Kasumi-1 (cell line): Measurements from ENCODE around the gene COL4A6.

Experiments used
- DNase-seq, 2 experiments: peaks; one replicate each; lab custom pipeline; 2025; lab: John Stamatoyannopoulos, UW

Gene COL4A6

GRCh38 chrX:108270739-108271396 is 167.4 kb downstream of the COL4A6 start:
- peak; percentile 7 to 37 for DNase-seq

- no peak for DNase-seq
Observed at GRCh38 chrX:108270280-108270679, 167.9 kb downstream of the COL4A6 start.

GRCh38 chrX:108268434-108269080 is 169.7 kb downstream of the COL4A6 start:
- DNase-seq = peak in 1 of 2 experiments; percentile 1

- DNase-seq = no peak
Observed at GRCh38 chrX:108267557-108267956, 170.7 kb downstream of the COL4A6 start.

GRCh38 chrX:108264376-108264775 is 173.8 kb downstream of the COL4A6 start:
- no peak for DNase-seq

- no peak for DNase-seq
Observed at GRCh38 chrX:108261549-108262203, 176.5 kb downstream of the COL4A6 start.

GRCh38 chrX:108257556-108257955 is 180.7 kb downstream of the COL4A6 start:
- no peak for DNase-seq

- DNase-seq = no peak
Observed at GRCh38 chrX:108254636-108255035, 183.6 kb downstream of the COL4A6 start.

GRCh38 chrX:108250654-108251579 is 187.3 kb downstream of the COL4A6 start:
- no peak for DNase-seq

GRCh38 chrX:108246304-108246954 is 191.8 kb downstream of the COL4A6 start:
- no peak for DNase-seq

GRCh38 chrX:108245462-108245861 is 192.8 kb downstream of the COL4A6 start:
- DNase-seq = no peak

- DNase-seq = no peak
Observed at GRCh38 chrX:108235986-108236385, 202.2 kb downstream of the COL4A6 start.

GRCh38 chrX:108230574-108230973 is 207.6 kb downstream of the COL4A6 start:
- DNase-seq = no peak

- DNase-seq = peak; percentile 25 to 50
Observed at GRCh38 chrX:108224727-108225621, 213.2 kb downstream of the COL4A6 start.

- DNase-seq = no peak
Observed at GRCh38 chrX:108224218-108224617, 214.0 kb downstream of the COL4A6 start.

GRCh38 chrX:108223585-108223984 is 214.6 kb downstream of the COL4A6 start:
- DNase-seq = no peak

GRCh38 chrX:108221301-108221864 is 216.8 kb downstream of the COL4A6 start:
- DNase-seq = no peak

- DNase-seq = no peak
Observed at GRCh38 chrX:108219949-108220601, 218.1 kb downstream of the COL4A6 start.

GRCh38 chrX:108217876-108218275 is 220.3 kb downstream of the COL4A6 start:
- no peak for DNase-seq
